CD4-positive, CD25-positive, alpha-beta regulatory T cell (primary cell): ENCODE results near the gene FGF1. TPM values are rescaled to one million over a fixed set of nuclear protein-coding genes. Genes with fewer than 3 reads are reported as not detected.

Experiments
- ATAC-seq, 2 donors: fragments of 150-1000 bp; cut with Tn5 transposase; one replicate each; pipeline ENCODE4 v1.10.0; 2021; ENCODE audit warnings: low read depth in 2 of 2, moderate number of reproducible peaks in 2 of 2, moderate library complexity in 1 of 2
- DNase-seq, 3 donors: peaks; one replicate each; pipeline versions ENCODE4 v3.0.0 to v3.0.0-alpha.2; 2012 to 2022; ENCODE audit warnings: mixed read lengths in 1 of 3
- H3K27ac ChIP-seq: one replicate; pipeline ENCODE4 v1.7.0; 2013; ENCODE audit warnings: mild to moderate bottlenecking, low read length; ENCODE audit not compliant: insufficient read depth, poor library complexity, severe bottlenecking
- H3K27me3 ChIP-seq: one replicate; pipeline ENCODE4 v1.7.0; 2013; ENCODE audit warnings: low read length; ENCODE audit not compliant: control insufficient read depth, insufficient read depth
- H3K36me3 ChIP-seq: one replicate; pipeline ENCODE4 v1.7.0; 2013; ENCODE audit warnings: mild to moderate bottlenecking, low read length, moderate library complexity; ENCODE audit not compliant: control insufficient read depth, insufficient read depth
- H3K4me1 ChIP-seq: 2 replicates; pipeline ENCODE4 v1.7.0; 2013; ENCODE audit warnings: mild to moderate bottlenecking, low read length; ENCODE audit not compliant: insufficient read depth, control insufficient read depth, poor library complexity, severe bottlenecking
- H3K4me3 ChIP-seq: one replicate; pipeline ENCODE4 v1.7.0; 2013; ENCODE audit warnings: low read depth, mild to moderate bottlenecking, low read length, moderate library complexity
- H3K9me3 ChIP-seq, 2 experiments: 1 replicate in 1 of 2; 2 replicates in 1 of 2; pipeline ENCODE4 v1.7.0; 2013; ENCODE audit warnings: low read length in 2 of 2, mild to moderate bottlenecking in 1 of 2, moderate library complexity in 1 of 2; ENCODE audit not compliant: control insufficient read depth in 2 of 2
- H3K27ac Mint-ChIP-seq, 3 donors: one replicate each; pipeline ENCODE4 v1.8.0; 2020 to 2022; ENCODE audit warnings: mild to moderate bottlenecking in 3 of 3, mixed read lengths in 3 of 3, moderate library complexity in 2 of 3
- H3K27me3 Mint-ChIP-seq: one replicate; pipeline ENCODE4 v1.8.0; 2022; ENCODE audit warnings: mild to moderate bottlenecking, mixed read lengths
- H3K36me3 Mint-ChIP-seq: one replicate; pipeline ENCODE4 v1.8.0; 2020; ENCODE audit warnings: mixed read lengths
- H3K4me1 Mint-ChIP-seq, 4 donors: one replicate each; pipeline ENCODE4 v1.8.0; 2020 to 2022; ENCODE audit warnings: mixed read lengths in 4 of 4, mild to moderate bottlenecking in 1 of 4
- H3K4me3 Mint-ChIP-seq, 4 donors: one replicate each; pipeline ENCODE4 v1.8.0; 2020 to 2022; ENCODE audit warnings: mild to moderate bottlenecking in 4 of 4, mixed read lengths in 4 of 4, moderate library complexity in 3 of 4
- H3K9me3 Mint-ChIP-seq, 7 donors: one replicate each; pipeline ENCODE4 v1.8.0; 2020 to 2022; ENCODE audit warnings: mixed read lengths in 7 of 7, mild to moderate bottlenecking in 3 of 7, moderate library complexity in 2 of 7
- polyA plus RNA-seq, 4 donors: library from polyadenylated mRNA; unstranded; fragments of 300-500 nt; fragmentation: Illumina TruSeq; gene quantifications; one replicate each; pipeline ENCODE4 v1.2.3, GENCODE V29; 2021
- total RNA-seq: library from RNA; stranded (reverse); gene quantifications from one replicate; pipeline ENCODE4 v1.2.3, GENCODE V29; 2022

FGF1 gene
- total and polyA plus RNA-seq, 5 donors from 2014 or later: not detected

- H3K27ac Mint-ChIP-seq: no peak overlapping the region
- Histone ChIP-seq H3K27ac (no peak overlapping the region), H3K9me3 (no peaks in the 10 kb centered on the region), H3K27me3 (peaks cover 16% of the 10 kb centered on the region), H3K4me3 (no peak overlapping the region), H3K4me1 (no peaks in the 10 kb centered on the region), H3K36me3 (no peaks in the 10 kb centered on the region)
- no peak overlapping the region for H3K4me3 Mint-ChIP-seq
- ATAC-seq (no peak), DNase-seq (no peak)
- H3K36me3 Mint-ChIP-seq: no peaks in the 10 kb centered on the region
- H3K9me3 Mint-ChIP-seq: no peaks in the 10 kb centered on the region
- peaks cover 39% of the 10 kb centered on the region for H3K27me3 Mint-ChIP-seq
- H3K4me1 Mint-ChIP-seq: no peaks in the 10 kb centered on the region
Observed at GRCh38 chr5:142545650-142546322, 140.1 kb downstream of the FGF1 start.

GRCh38 chr5:142544946-142545649 is 140.8 kb downstream of the FGF1 start:
- Histone ChIP-seq H3K27ac (no peak overlapping the region), H3K36me3 (no peaks in the 10 kb centered on the region), H3K4me3 (no peak overlapping the region), H3K4me1 (no peaks in the 10 kb centered on the region), H3K27me3 (peaks cover 9% of the 10 kb centered on the region), H3K9me3 (no peaks in the 10 kb centered on the region)
- DNase-seq (no peak), ATAC-seq (no peak)
- Mint-ChIP-seq H3K9me3 (no peaks in the 10 kb centered on the region), H3K27ac (no peak overlapping the region), H3K27me3 (peaks cover 39% of the 10 kb centered on the region), H3K4me3 (no peak overlapping the region), H3K4me1 (no peaks in the 10 kb centered on the region), H3K36me3 (no peaks in the 10 kb centered on the region)

- H3K27ac Mint-ChIP-seq: no peak overlapping the region
- DNase-seq (no peak), ATAC-seq (no peak)
- peaks cover 44% of the 10 kb centered on the region for H3K27me3 Mint-ChIP-seq
- peaks cover 0 to 1% (median 0%) of the 10 kb centered on the region in 7 donors for H3K9me3 Mint-ChIP-seq
- Histone ChIP-seq H3K4me3 (no peak overlapping the region), H3K9me3 (no peaks in the 10 kb centered on the region), H3K27ac (no peak overlapping the region), H3K36me3 (no peaks in the 10 kb centered on the region), H3K27me3 (peaks cover 2% of the 10 kb centered on the region), H3K4me1 (no peaks in the 10 kb centered on the region)
- H3K4me3 Mint-ChIP-seq: no peak overlapping the region
- no peaks in the 10 kb centered on the region for H3K36me3 Mint-ChIP-seq
- peaks cover 0 to 4% (median 0%) of the 10 kb centered on the region in 4 donors for H3K4me1 Mint-ChIP-seq
Observed at GRCh38 chr5:142544071-142544753, 141.7 kb downstream of the FGF1 start.

- Mint-ChIP-seq H3K9me3 (peaks cover 0 to 1% (median 0%) of the 10 kb centered on the region in 7 donors), H3K36me3 (no peaks in the 10 kb centered on the region), H3K27ac (no peak overlapping the region), H3K4me1 (peaks cover 0 to 4% (median 0%) of the 10 kb centered on the region in 4 donors), H3K27me3 (peaks cover 40% of the 10 kb centered on the region), H3K4me3 (no peak overlapping the region)
- Histone ChIP-seq H3K9me3 (no peaks in the 10 kb centered on the region), H3K27me3 (peaks cover 2% of the 10 kb centered on the region), H3K36me3 (no peaks in the 10 kb centered on the region), H3K4me3 (no peak overlapping the region), H3K4me1 (no peaks in the 10 kb centered on the region), H3K27ac (no peak overlapping the region)
- DNase-seq (no peak), ATAC-seq (no peak)
Observed at GRCh38 chr5:142542906-142543305, 143.0 kb downstream of the FGF1 start.

Other genes starting within 250 kb of the FGF1 start
- 40.5 TPM for gene ARHGAP26, start 84.3 kb upstream of the FGF1 start, total RNA-seq
- gene ARHGAP26, start 84.3 kb upstream of the FGF1 start, polyA plus RNA-seq: 1 to 10 TPM; 2.8 to 6.1 (median 4.7) TPM